GM12878 (cell line): Measurements from ENCODE around the gene PDZD7. TPM values are rescaled to one million over a fixed set of nuclear protein-coding genes. Genes with fewer than 3 reads are reported as not detected.

Experiments used
- ATF2 ChIP-seq: IDR thresholded peaks from 2 replicates; pipeline ENCODE4 v1.6.1; 2012; ENCODE audit warnings: low read length, inconsistent platforms
- BMI1 ChIP-seq: fragments of 450-650 bp; IDR thresholded peaks from 2 replicates; pipeline ENCODE4 v1.6.1; 2016; ENCODE audit warnings: mild to moderate bottlenecking, moderate library complexity, borderline replicate concordance
- CEBPB ChIP-seq, 2 experiments: fragments of 150-350 bp in 1 of 2; IDR thresholded peaks; 2 replicates each; pipeline ENCODE4 v1.6.1; 2012 to 2014; ENCODE audit warnings: low read depth in 2 of 2, low read length in 2 of 2, borderline replicate concordance in 1 of 2, inconsistent platforms in 1 of 2
- CHD2 ChIP-seq: IDR thresholded peaks from 2 replicates; pipeline ENCODE4 v1.6.1; 2011; ENCODE audit warnings: low read depth, low read length, improper control_type of control experiment, borderline replicate concordance
- E4F1 ChIP-seq: fragments of 450-650 bp; IDR thresholded peaks from 2 replicates; pipeline ENCODE4 v1.6.1; 2018; ENCODE audit warnings: borderline replicate concordance, mild to moderate bottlenecking; ENCODE audit not compliant: partially characterized antibody
- HCFC1 ChIP-seq: fragments of 150-350 bp; IDR thresholded peaks from 2 replicates; pipeline ENCODE4 v1.6.1; 2014; ENCODE audit warnings: low read length
- MEF2B ChIP-seq: fragments of 450-650 bp; IDR thresholded peaks from 2 replicates; pipeline ENCODE4 v1.6.1; 2018; ENCODE audit warnings: mild to moderate bottlenecking, moderate library complexity; ENCODE audit not compliant: partially characterized antibody, poor library complexity, severe bottlenecking
- PBX3 ChIP-seq: IDR thresholded peaks from 2 replicates; pipeline ENCODE4 v1.6.1; 2011; ENCODE audit warnings: mild to moderate bottlenecking, low read depth, low read length, moderate library complexity; ENCODE audit not compliant: insufficient replicate concordance
- RB1 ChIP-seq: fragments of 450-650 bp; formaldehyde crosslinking; IDR thresholded peaks from 2 replicates; pipeline ENCODE4 v1.6.1; 2017; ENCODE audit warnings: mild to moderate bottlenecking, borderline replicate concordance
- SUZ12 ChIP-seq: fragments of 200-600 bp; sonication (generic); IDR thresholded peaks from one replicate; pipeline ENCODE4 v1.6.1; 2018; ENCODE audit warnings: antibody characterized with exemption, mild to moderate bottlenecking; ENCODE audit not compliant: unreplicated experiment
- TCF3 ChIP-seq: IDR thresholded peaks from 2 replicates; pipeline ENCODE4 v1.6.1; 2012; ENCODE audit warnings: low read depth, mild to moderate bottlenecking, low read length, borderline replicate concordance; ENCODE audit not compliant: insufficient read depth
- TCF7 ChIP-seq: IDR thresholded peaks from 2 replicates; pipeline ENCODE4 v1.6.1; 2014; ENCODE audit warnings: antibody characterized with exemption, borderline replicate concordance
- polyA plus RNA-seq, 11 experiments: library from polyadenylated mRNA; depleted of rRNA in 4 of 11; unstranded in 6 of 11; stranded (reverse) in 5 of 11; fragments of >200 nt; fragmentation: Nextera tagmentation in 4 of 11; fragmentation: Illumina TruSeq in 1 of 11; extraction: Ambion mirVana in 4 of 11; extraction: Trizol in 1 of 11; gene quantifications; 1 replicate in 1 of 11; 2 replicates in 10 of 11; pipeline versions ENCODE4 v1.2.1 to v1.2.3, GENCODE V29; 2011 to 2016; ENCODE audit warnings: inconsistent platforms in 2 of 11, missing spikeins in 2 of 11, low read depth in 1 of 11
- total RNA-seq, 4 experiments: library from RNA; depleted of rRNA in 3 of 4; stranded (reverse); fragments of >200 nt in 3 of 4; fragmentation: Illumina TruSeq in 1 of 4; extraction: Trizol in 1 of 4; gene quantifications; 2 replicates each; pipeline versions ENCODE4 v1.2.1 to v1.2.3, GENCODE V29; 2013 to 2021
- TF ChIP-seq, protein P1 (sequence below), 3 experiments: IDR thresholded peaks in 2 of 3; conservative IDR thresholded peaks in 1 of 3; 2 replicates each; pipeline ENCODE4 v1.5.1; 2011; ENCODE audit warnings: low read depth in 3 of 3, low read length in 3 of 3, mild to moderate bottlenecking in 3 of 3, control low read depth in 2 of 3, moderate library complexity in 2 of 3, inconsistent platforms in 1 of 3, mixed read lengths in 1 of 3; ENCODE audit not compliant: control insufficient read depth in 2 of 3, insufficient read depth in 1 of 3; ENCODE audit errors: extremely low read depth in 1 of 3
- TF ChIP-seq, protein P2 (sequence below): IDR thresholded peaks from 2 replicates; pipeline ENCODE4 v1.6.1; 2012; ENCODE audit warnings: low read depth, low read length, improper control_type of control experiment
- TF ChIP-seq, protein P3 (sequence below): IDR thresholded peaks from 2 replicates; pipeline ENCODE4 v1.6.1; 2012; ENCODE audit warnings: low read depth, low read length, improper control_type of control experiment
- TF ChIP-seq, protein P4 (sequence below): IDR thresholded peaks from 2 replicates; pipeline ENCODE4 v1.6.1; 2012; ENCODE audit warnings: low read depth, low read length, improper control_type of control experiment

The PDZD7 gene
- total and polyA plus RNA-seq, 10 of the 15 experiments (the other 5 are each of a cell fraction or from before 2014, with no cell fraction given): 0.01 to 0.20 (median 0.03) TPM; not detected in 7

DNA sequence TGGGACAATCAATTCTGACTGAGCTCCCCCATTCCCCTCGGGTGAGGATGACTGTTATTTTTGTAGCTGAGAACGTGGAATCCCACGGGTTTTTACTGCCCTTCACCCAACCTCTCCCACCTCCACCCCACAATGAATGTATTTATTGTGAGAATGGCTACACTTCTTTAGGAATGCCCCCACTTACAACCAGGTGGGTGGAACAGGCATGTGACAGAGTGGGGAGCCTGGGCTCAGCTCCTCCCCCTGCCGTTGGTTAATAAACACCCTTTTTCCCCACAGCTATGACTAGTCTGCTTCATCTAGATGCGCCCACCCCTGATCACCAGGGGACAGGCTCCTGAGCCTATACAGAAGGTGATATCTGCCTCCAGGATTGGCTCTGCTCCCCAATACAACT lies 45.6 kb downstream of the PDZD7 start (continued):
- TF ChIP-seq, protein P1, sequence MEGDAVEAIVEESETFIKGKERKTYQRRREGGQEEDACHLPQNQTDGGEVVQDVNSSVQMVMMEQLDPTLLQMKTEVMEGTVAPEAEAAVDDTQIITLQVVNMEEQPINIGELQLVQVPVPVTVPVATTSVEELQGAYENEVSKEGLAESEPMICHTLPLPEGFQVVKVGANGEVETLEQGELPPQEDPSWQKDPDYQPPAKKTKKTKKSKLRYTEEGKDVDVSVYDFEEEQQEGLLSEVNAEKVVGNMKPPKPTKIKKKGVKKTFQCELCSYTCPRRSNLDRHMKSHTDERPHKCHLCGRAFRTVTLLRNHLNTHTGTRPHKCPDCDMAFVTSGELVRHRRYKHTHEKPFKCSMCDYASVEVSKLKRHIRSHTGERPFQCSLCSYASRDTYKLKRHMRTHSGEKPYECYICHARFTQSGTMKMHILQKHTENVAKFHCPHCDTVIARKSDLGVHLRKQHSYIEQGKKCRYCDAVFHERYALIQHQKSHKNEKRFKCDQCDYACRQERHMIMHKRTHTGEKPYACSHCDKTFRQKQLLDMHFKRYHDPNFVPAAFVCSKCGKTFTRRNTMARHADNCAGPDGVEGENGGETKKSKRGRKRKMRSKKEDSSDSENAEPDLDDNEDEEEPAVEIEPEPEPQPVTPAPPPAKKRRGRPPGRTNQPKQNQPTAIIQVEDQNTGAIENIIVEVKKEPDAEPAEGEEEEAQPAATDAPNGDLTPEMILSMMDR (IDR thresholded peaks at IDR 0.05 in 2 of 3, conservative IDR thresholded peaks at IDR 0.05 in 1 of 3; ENCODE audit: control insufficient read depth in 2 of 3, extremely low read depth in 1 of 3, insufficient read depth in 1 of 3, low read depth in 3 of 3, low read length in 3 of 3): no peak; a peak in 1 of 6 replicates
- TF ChIP-seq BMI1 (no peak), ATF2 (no peak), HCFC1 (no peak), CEBPB (IDR thresholded peaks at IDR 0.05; ENCODE audit: borderline replicate concordance in 1 of 2, low read depth in 2 of 2, low read length in 2 of 2) (no peak), TCF3 (no peak), SUZ12 (no peak), CHD2 (no peak), RB1 (no peak), TCF7 (no peak), E4F1 (no peak), MEF2B (peak; percentile 37), PBX3 (no peak)
- TF ChIP-seq, protein P2, sequence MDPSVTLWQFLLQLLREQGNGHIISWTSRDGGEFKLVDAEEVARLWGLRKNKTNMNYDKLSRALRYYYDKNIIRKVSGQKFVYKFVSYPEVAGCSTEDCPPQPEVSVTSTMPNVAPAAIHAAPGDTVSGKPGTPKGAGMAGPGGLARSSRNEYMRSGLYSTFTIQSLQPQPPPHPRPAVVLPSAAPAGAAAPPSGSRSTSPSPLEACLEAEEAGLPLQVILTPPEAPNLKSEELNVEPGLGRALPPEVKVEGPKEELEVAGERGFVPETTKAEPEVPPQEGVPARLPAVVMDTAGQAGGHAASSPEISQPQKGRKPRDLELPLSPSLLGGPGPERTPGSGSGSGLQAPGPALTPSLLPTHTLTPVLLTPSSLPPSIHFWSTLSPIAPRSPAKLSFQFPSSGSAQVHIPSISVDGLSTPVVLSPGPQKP: no peak; the same call in 1 of the 2 replicates
- TF ChIP-seq, protein P3, sequence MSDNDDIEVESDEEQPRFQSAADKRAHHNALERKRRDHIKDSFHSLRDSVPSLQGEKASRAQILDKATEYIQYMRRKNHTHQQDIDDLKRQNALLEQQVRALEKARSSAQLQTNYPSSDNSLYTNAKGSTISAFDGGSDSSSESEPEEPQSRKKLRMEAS: no peak
- TF ChIP-seq, protein P4, sequence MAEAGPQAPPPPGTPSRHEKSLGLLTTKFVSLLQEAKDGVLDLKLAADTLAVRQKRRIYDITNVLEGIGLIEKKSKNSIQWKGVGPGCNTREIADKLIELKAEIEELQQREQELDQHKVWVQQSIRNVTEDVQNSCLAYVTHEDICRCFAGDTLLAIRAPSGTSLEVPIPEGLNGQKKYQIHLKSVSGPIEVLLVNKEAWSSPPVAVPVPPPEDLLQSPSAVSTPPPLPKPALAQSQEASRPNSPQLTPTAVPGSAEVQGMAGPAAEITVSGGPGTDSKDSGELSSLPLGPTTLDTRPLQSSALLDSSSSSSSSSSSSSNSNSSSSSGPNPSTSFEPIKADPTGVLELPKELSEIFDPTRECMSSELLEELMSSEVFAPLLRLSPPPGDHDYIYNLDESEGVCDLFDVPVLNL: no peak
